Measurements from ENCODE around the gene ABL1.

- TF ChIP-seq L3MBTL2 (conservative IDR thresholded peaks at IDR 0.05) (no peak), FOXM1 (IDR thresholded peaks at IDR 0.05; ENCODE audit: borderline replicate concordance) (no peak), SP1 (IDR thresholded peaks at IDR 0.05) (no peak)
Measured at GRCh38 chr9:130837643-130838042, 2.6 kb downstream of the ABL1 start.
